ENCODE data around the gene LMF1. TPM values are rescaled to one million over a fixed set of nuclear protein-coding genes. Genes with fewer than 3 reads are reported as not detected.

LMF1 gene
- total RNA-seq, 1 experiment from 2014 or later = 12.8 TPM

DNA sequence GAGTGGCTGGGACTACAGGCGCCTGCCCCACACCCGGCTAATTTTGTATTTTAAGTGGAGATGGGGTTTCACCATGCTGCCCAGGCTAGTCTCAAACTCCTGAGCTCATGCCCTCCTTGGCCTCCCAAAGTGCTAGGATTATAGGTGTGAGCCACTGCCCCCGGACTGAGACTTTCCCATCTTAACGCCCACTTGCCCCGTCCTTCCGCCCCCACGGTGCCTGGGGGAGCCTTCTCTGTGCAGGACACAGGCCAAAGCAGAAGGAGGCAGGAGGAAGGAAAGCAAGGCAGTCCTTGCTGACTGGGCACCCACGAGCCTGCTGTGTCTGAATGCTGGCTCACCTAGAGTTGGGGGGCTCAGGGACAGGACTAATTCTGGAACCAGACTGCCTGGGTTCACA is 152.7 kb downstream of the LMF1 start:
- H2AFZ ChIP-seq (ENCODE audit: low read depth, low read length, poor library complexity, severe bottlenecking) = no peak overlapping the region
- intact Hi-C loops (cut with micrococcal nuclease) = no loop called here
- peaks cover 24 to 31% of the 10 kb centered on the region in 2 experiments for H3K4me1 ChIP-seq (ENCODE audit: control insufficient read depth in 1 of 2, insufficient read depth in 2 of 2, low read length in 2 of 2)
- no peak for DNase-seq (ENCODE audit: low read depth, low spot score)
- no TSS peak for BruUV-seq (replicated peaks)
- H3K36me3 ChIP-seq (ENCODE audit: control insufficient read depth in 1 of 2, insufficient read depth in 2 of 2, low read length in 2 of 2) = no peaks in the 10 kb centered on the region
- H4K20me1 ChIP-seq (ENCODE audit: insufficient read depth) = no peaks in the 10 kb centered on the region
- no peaks in the 10 kb centered on the region for H3K9me3 ChIP-seq (ENCODE audit: control insufficient read depth in 1 of 2, insufficient read depth in 1 of 2, low read depth in 1 of 2, low read length in 2 of 2)
- no peak overlapping the region for H3K4me3 ChIP-seq (replicated peaks in 1 of 2; ENCODE audit: low read depth in 1 of 2, low read length in 2 of 2)
- RAD21 ChIA-PET (ENCODE audit: low non-redundant PET in 1 of 2, low total read pairs in 2 of 2, uncharacterized antibody in 2 of 2, unreplicated experiment in 2 of 2) = no interaction called here
- H3K79me2 ChIP-seq (ENCODE audit: insufficient read depth, low read length) = no peaks in the 10 kb centered on the region
- CTCF ChIA-PET = no interaction called here
- no peak overlapping the region for H3K27ac ChIP-seq (ENCODE audit: low read depth, low read length)
- no peaks in the 10 kb centered on the region for H3K27me3 ChIP-seq (ENCODE audit: insufficient read depth, low read length)
- no peak overlapping the region for H3K9ac ChIP-seq (ENCODE audit: low read length)
- POLR2A ChIA-PET = no interaction called here
- TF ChIP-seq ZNF274 (IDR thresholded peaks at IDR 0.05; ENCODE audit: low read depth, low read length) (no peak), EZH2 (IDR thresholded peaks at IDR 0.05) (no peak), SRF (IDR thresholded peaks at IDR 0.05; ENCODE audit: low read depth) (no peak), TCF7L2 (IDR thresholded peaks at IDR 0.05; ENCODE audit: borderline replicate concordance, extremely low read depth, insufficient read depth, insufficient read length) (no peak), FOSL1 (IDR thresholded peaks at IDR 0.05; ENCODE audit: low read depth) (no peak), CEBPB (IDR thresholded peaks at IDR 0.05; ENCODE audit: low read depth) (no peak), ZFX (IDR thresholded peaks at IDR 0.05) (no peak), YY1 (IDR thresholded peaks at IDR 0.05; ENCODE audit: extremely low read depth, insufficient replicate concordance, low read depth, low read length) (no peak)
- TF ChIP-seq, protein P1, sequence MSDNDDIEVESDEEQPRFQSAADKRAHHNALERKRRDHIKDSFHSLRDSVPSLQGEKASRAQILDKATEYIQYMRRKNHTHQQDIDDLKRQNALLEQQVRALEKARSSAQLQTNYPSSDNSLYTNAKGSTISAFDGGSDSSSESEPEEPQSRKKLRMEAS (IDR thresholded peaks at IDR 0.05) = no peak
- TF ChIP-seq, protein P2, sequence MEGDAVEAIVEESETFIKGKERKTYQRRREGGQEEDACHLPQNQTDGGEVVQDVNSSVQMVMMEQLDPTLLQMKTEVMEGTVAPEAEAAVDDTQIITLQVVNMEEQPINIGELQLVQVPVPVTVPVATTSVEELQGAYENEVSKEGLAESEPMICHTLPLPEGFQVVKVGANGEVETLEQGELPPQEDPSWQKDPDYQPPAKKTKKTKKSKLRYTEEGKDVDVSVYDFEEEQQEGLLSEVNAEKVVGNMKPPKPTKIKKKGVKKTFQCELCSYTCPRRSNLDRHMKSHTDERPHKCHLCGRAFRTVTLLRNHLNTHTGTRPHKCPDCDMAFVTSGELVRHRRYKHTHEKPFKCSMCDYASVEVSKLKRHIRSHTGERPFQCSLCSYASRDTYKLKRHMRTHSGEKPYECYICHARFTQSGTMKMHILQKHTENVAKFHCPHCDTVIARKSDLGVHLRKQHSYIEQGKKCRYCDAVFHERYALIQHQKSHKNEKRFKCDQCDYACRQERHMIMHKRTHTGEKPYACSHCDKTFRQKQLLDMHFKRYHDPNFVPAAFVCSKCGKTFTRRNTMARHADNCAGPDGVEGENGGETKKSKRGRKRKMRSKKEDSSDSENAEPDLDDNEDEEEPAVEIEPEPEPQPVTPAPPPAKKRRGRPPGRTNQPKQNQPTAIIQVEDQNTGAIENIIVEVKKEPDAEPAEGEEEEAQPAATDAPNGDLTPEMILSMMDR (IDR thresholded peaks at IDR 0.05 in 2 of 3, conservative IDR thresholded peaks at IDR 0.05 in 1 of 3; ENCODE audit: borderline replicate concordance in 1 of 3, insufficient read depth in 1 of 3, low read depth in 2 of 3, low read length in 2 of 3) = no peak
- no peaks in the 10 kb centered on the region for H3K9me2 ChIP-seq (ENCODE audit: insufficient read depth)
- no peak for ATAC-seq
- no peak overlapping the region for H3K4me2 ChIP-seq (ENCODE audit: low read length)

Data from HCT116 (cell line).